GM13976 (cell line): Measurements from ENCODE around the gene LPAR6.
A peak's percentile ranks its signal among the peaks of the same experiment; 100 is the strongest.

Source experiments
- DNase-seq: peaks from one replicate; pipeline ENCODE4 v3.0.0; 2012; ENCODE audit warnings: low spot score
- CTCF ChIP-seq: IDR thresholded peaks from 2 replicates; pipeline ENCODE4 v1.5.1; 2012; ENCODE audit warnings: borderline replicate concordance, mild to moderate bottlenecking; ENCODE audit not compliant: insufficient read depth; ENCODE audit errors: extremely low read depth, missing control alignments, control extremely low read depth
- in situ Hi-C: fragments of 300-500 bp; cut with MboI; formaldehyde crosslinking; loops from one replicate; pipeline ENCODE4 v1.12.0; 2022; ENCODE audit warnings: low sequenced_read_pairs, mixed read lengths, inconsistent platforms; ENCODE audit not compliant: unreplicated experiment

The LPAR6 gene

GRCh38 chr13:48414501-48414900 lies 1.6 kb upstream of the LPAR6 start:
- TF ChIP-seq CTCF: no peak
- in situ Hi-C loops: no loop called here
- no peak for DNase-seq

- no peak for TF ChIP-seq CTCF
- in situ Hi-C loops: no loop called here
- peak; percentile 8 for DNase-seq
These were observed 927 bp downstream of the LPAR6 start for GRCh38 chr13:48411841-48412531.

- DNase-seq: no peak
- in situ Hi-C loops: no loop called here
- TF ChIP-seq CTCF: no peak
These were observed 1.6 kb downstream of the LPAR6 start for GRCh38 chr13:48411147-48411794.

GRCh38 chr13:48410199-48410598 lies 2.7 kb downstream of the LPAR6 start:
- TF ChIP-seq CTCF: no peak
- in situ Hi-C loops: no loop called here
- DNase-seq: no peak

GRCh38 chr13:48405875-48406274 lies 7.0 kb downstream of the LPAR6 start:
- in situ Hi-C loops: no loop called here

GRCh38 chr13:48404952-48405351 lies 8.0 kb downstream of the LPAR6 start:
- TF ChIP-seq CTCF: no peak
- no peak for DNase-seq
- in situ Hi-C loops: no loop called here

More at GRCh38 chr13:48405875-48406274, 7.0 kb downstream of the LPAR6 start:
- TF ChIP-seq CTCF: no peak
- no peak for DNase-seq
